Measurements from ENCODE around the gene FIGNL1. TPM values are rescaled to one million over a fixed set of nuclear protein-coding genes. Genes with fewer than 3 reads are reported as not detected.

Gene FIGNL1
- polyA plus RNA-seq, 3 donors = 0.55 to 2.4 (median 1.8) TPM

GRCh38 chr7:50448823-50449222 is 1.3 kb downstream of the FIGNL1 start:
- no peak overlapping the region for H3K4me3 ChIP-seq (replicated peaks in 1 of 3; ENCODE audit: low read depth in 2 of 3, low read length in 3 of 3)
- Mint-ChIP-seq H3K27ac (peak overlapping the region in 2 of 7 donors; percentile 17 to 49), H3K36me3 (peaks cover 20 to 28% of the 10 kb centered on the region in 2 donors), H3K4me3 (no peak overlapping the region), H3K9me3 (no peaks in the 10 kb centered on the region), H3K4me1 (peaks cover 18% of the 10 kb centered on the region), H3K27me3 (ENCODE audit: low read depth in 3 of 3) (peaks cover 0 to 3% (median 0%) of the 10 kb centered on the region in 3 donors)
- H2AFZ ChIP-seq (ENCODE audit: insufficient read depth, low read depth, low read length, poor library complexity, severe bottlenecking) = no peak overlapping the region
- intact Hi-C loops (cut with micrococcal nuclease) = no loop called here
- DNase-seq = no peak
- no peaks in the 10 kb centered on the region for H4K20me1 ChIP-seq (ENCODE audit: insufficient read depth, low read length)
- H3K36me3 ChIP-seq (replicated peaks in 1 of 2; ENCODE audit: control insufficient read depth in 1 of 2, insufficient read depth in 2 of 2, low read length in 2 of 2) = peaks cover 22 to 33% of the 10 kb centered on the region in 2 donors
- peaks cover 11 to 18% of the 10 kb centered on the region in 2 donors for H3K4me1 ChIP-seq (ENCODE audit: control insufficient read depth in 1 of 2, insufficient read depth in 2 of 2, low read length in 2 of 2)
- H3K27me3 ChIP-seq (ENCODE audit: control insufficient read depth in 2 of 2, insufficient read depth in 2 of 2, low read length in 2 of 2) = no peaks in the 10 kb centered on the region
- H3K9me3 ChIP-seq (replicated peaks in 1 of 2; ENCODE audit: control insufficient read depth in 1 of 2, insufficient read depth in 1 of 2, low read length in 2 of 2) = no peaks in the 10 kb centered on the region
- peak overlapping the region; percentile 93 for H3K4me2 ChIP-seq (replicated peaks; ENCODE audit: extremely low read depth, low read length, poor library complexity, severe bottlenecking)
- no peak overlapping the region for H3K9ac ChIP-seq (ENCODE audit: insufficient read depth, low read length, poor library complexity, severe bottlenecking)
- H3K79me2 ChIP-seq (ENCODE audit: insufficient read depth, low read length) = peaks cover 59% of the 10 kb centered on the region
- no peak for TF ChIP-seq CTCF (IDR thresholded peaks at IDR 0.05)
- H3K27ac ChIP-seq (ENCODE audit: low read depth in 1 of 2, low read length in 2 of 2) = no peak overlapping the region

DNA sequence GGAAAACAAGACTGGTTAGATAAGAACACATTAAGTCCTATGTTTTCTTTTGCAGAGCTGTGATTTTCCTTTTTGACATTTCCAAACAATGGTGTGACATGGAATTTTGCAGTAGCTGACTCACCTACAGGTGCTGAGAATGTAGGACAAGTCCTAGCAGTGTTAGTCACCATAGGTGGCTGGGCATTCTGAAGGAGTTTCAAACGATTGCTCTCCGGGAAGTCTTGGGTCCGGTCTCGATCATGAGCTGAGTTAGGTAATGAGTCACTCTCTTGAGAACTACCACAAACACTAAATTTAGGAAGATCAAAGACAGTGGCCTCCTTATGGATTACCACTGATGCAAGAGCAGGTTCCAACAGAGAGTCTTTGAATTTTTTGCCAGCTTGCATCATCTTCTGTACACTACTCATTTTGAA is 3.6 kb downstream of the FIGNL1 start:
- no peak overlapping the region for H3K4me3 ChIP-seq (replicated peaks in 1 of 3; ENCODE audit: low read depth in 2 of 3, low read length in 3 of 3)
- WGBS (ENCODE audit: insufficient coverage) = no CpG with 5 or more reads among the region's 4 CpGs
- peaks cover 34% of the 10 kb centered on the region in 2 donors for H3K36me3 Mint-ChIP-seq
- no peaks in the 10 kb centered on the region for H3K27me3 ChIP-seq (ENCODE audit: control insufficient read depth in 2 of 2, insufficient read depth in 2 of 2, low read length in 2 of 2)
- no peak overlapping the region for H3K27ac ChIP-seq (ENCODE audit: low read depth in 1 of 2, low read length in 2 of 2)
- TF ChIP-seq CTCF (IDR thresholded peaks at IDR 0.05) = no peak
- intact Hi-C loops (cut with micrococcal nuclease) = no loop called here
- no peaks in the 10 kb centered on the region for H3K9me3 Mint-ChIP-seq
- no peak for DNase-seq
- H3K27ac Mint-ChIP-seq = no peak overlapping the region
- peaks cover 22 to 48% of the 10 kb centered on the region in 2 donors for H3K36me3 ChIP-seq (replicated peaks in 1 of 2; ENCODE audit: control insufficient read depth in 1 of 2, insufficient read depth in 2 of 2, low read length in 2 of 2)
- no peaks in the 10 kb centered on the region for H4K20me1 ChIP-seq (ENCODE audit: insufficient read depth, low read length)
- H3K27me3 Mint-ChIP-seq (ENCODE audit: low read depth in 3 of 3) = no peaks in the 10 kb centered on the region
- H3K4me3 Mint-ChIP-seq = no peak overlapping the region
- H2AFZ ChIP-seq (ENCODE audit: insufficient read depth, low read depth, low read length, poor library complexity, severe bottlenecking) = no peak overlapping the region
- peaks cover 18% of the 10 kb centered on the region for H3K4me1 Mint-ChIP-seq
- peaks cover 11 to 18% of the 10 kb centered on the region in 2 donors for H3K4me1 ChIP-seq (ENCODE audit: control insufficient read depth in 1 of 2, insufficient read depth in 2 of 2, low read length in 2 of 2)
- no peaks in the 10 kb centered on the region for H3K9me3 ChIP-seq (replicated peaks in 1 of 2; ENCODE audit: control insufficient read depth in 1 of 2, insufficient read depth in 1 of 2, low read length in 2 of 2)
- no peak overlapping the region for H3K4me2 ChIP-seq (replicated peaks; ENCODE audit: extremely low read depth, low read length, poor library complexity, severe bottlenecking)
- H3K9ac ChIP-seq (ENCODE audit: insufficient read depth, low read length, poor library complexity, severe bottlenecking) = no peak overlapping the region
- peaks cover 71% of the 10 kb centered on the region for H3K79me2 ChIP-seq (ENCODE audit: insufficient read depth, low read length)
